GM20431 (cell line): ENCODE measurements around the gene TESK2.

Experiments used
- in situ Hi-C: fragments of 300-500 bp; cut with MseI, MboI; formaldehyde crosslinking; loops from one replicate; pipeline ENCODE4 v1.15.0; 2020; ENCODE audit warnings: low sequenced_read_pairs; ENCODE audit not compliant: unreplicated experiment

Gene TESK2

DNA sequence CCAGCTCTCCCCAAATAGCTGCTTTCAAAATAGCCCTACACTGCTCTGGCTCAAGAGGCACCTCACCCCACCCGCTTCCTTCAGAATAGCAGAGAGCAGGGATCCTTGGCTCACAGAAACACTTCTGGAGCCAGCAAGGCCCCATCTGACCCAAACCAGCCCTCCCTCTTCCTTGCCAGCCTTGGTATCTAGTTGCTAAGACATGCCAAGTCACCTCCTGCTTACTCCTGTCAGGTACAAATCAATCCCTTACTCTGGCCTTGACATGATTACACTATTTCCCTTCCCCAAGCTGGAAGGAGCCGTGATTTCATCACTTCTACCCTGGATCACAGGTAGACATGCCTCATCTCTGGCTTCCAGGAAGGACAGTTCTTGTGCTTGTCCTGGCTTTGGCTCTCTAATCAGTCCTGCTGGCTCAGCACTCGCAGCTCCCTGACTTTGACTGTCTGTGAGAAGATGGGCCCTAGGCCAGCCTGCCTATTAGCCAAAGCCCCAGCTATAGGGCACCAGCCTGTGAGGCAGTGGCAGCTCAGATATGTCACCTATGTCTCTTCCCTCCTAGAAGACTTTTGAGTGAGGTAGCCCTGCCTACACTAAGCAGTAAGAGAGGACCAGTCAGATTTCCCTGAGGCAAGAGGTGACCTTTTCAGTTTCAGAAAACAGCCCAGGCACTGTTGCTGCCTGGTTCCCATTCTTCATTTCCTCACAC is 141.8 kb downstream of the TESK2 start:
- in situ Hi-C loops, result no loop called here

DNA sequence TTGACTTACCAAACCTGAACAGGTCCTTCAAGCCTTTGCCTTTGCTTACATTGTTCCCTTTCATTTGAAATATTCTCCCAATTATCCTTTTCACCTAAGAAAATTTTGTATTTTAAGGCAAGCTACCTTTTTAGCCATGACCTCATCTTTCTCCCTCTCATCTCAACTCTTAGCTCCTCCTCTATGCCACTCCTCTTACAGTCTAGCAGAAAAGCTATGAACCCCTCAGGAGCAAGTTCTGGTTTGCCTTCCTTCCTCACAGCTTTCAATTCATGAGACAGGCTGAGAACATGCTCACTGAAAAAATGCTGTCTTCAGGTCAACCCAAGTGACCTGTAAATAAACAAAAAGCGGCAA is 142.4 kb downstream of the TESK2 start:
- in situ Hi-C loops, result no loop called here

DNA sequence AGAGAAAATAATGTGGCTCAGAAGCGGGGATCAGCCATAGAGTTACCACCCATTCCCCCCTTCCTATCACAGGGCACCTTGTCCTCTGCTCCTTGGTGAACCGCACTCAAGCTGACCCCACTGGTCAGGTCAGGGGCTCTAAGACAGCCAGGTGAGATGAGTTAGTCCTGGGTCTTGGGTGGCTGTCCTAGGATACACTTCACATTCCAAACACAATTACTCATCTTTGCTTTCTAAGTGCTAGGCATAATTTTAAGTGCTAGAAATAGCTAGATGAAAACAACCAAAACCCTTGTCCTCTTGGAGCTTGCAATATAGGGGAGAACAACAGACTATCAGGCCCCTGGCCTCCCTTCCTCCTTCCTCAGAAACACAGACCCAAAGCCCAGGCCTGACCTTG is 142.9 kb downstream of the TESK2 start:
- in situ Hi-C loops, result no loop called here

DNA sequence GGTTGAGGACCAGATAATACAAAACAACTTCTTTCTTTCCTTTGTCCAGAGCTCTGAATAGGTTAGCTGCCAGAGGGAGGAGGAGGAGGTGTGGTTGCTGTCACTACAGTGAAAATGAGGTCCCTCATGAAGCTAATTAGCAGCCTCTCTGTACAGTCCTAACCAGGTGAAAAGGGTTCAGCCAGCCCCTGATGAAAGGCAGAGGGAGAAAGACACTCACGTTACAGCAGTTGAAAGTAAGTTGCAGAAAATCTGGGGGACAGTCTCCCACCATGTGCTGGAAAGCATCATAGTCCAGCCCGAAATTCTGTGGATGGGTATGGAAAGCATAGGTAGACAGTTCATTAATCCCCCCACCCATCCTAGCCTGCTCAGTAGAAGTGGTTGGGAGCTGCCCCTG is 144.5 kb downstream of the TESK2 start:
- in situ Hi-C loops, result no loop called here

DNA sequence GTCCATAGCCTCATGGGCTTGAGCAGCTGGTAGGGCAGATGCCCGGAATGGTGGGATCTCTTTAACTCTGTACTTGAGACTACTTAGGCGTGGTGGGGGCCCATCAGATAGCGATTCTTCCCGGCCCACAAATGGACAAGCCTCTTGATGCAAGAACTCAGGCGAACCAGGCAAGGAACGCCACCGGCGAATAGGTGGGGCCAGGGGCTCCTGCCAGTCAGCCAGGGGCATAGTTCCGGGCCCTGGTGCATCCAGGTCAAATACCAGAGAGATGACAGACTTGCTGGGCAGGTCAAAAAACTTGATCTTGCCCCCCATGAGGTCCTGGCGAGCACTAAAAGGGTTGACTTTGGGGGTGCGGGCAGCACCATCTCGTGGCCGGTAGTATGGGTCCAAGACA is 145.9 kb downstream of the TESK2 start:
- in situ Hi-C loops, result no loop called here

DNA sequence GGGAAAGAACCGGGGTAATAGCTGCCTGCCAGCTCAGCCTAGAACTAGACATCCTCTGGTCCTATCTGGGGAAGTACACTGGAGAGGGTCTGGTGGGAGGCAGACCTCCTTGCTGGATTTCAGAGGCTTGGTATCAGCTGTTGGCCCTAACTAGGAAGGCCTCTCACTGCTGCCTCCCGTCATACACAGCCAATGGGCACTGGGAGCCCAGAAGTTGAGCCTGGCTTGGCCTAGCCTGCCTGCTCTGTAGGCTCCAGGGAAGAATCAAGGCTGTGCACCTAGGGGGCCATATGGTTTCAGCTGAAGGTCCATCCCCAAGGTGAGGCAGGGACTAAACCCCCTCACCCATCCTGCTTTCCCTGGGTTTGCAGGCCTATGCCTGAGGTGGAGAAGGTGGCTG is 146.5 kb downstream of the TESK2 start:
- in situ Hi-C loops, result no loop called here

DNA sequence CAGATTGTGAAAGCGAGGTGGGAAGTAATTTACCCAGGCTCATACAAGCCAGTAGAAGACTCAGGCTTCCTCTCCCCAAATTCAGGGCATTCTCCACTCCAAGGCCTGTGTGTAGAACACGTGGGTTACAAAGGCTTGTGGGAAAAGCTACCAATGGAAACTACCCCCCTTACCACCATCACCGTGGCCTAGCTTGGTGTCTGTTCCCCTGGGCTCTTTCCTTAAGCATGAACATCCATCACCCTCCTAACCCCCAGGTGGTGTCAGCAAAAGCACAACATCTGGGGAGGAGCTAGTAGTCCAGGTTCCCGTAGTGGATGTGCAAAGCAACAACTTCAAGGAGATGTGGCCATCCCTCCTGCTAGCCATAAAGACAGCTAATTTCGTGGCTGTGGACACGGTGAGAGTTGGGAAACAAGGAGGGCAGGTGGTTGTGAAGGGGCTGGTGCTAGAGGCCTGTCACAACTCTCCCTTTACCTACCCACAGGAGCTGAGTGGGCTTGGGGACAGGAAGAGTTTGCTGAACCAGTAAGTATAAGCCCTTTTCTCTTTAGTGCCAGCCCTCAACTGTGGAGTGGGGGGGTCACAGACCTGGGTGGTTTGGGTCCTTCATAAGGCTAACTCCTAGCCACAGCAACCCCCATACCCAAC is 150.0 kb downstream of the TESK2 start:
- in situ Hi-C loops, result no loop called here

DNA sequence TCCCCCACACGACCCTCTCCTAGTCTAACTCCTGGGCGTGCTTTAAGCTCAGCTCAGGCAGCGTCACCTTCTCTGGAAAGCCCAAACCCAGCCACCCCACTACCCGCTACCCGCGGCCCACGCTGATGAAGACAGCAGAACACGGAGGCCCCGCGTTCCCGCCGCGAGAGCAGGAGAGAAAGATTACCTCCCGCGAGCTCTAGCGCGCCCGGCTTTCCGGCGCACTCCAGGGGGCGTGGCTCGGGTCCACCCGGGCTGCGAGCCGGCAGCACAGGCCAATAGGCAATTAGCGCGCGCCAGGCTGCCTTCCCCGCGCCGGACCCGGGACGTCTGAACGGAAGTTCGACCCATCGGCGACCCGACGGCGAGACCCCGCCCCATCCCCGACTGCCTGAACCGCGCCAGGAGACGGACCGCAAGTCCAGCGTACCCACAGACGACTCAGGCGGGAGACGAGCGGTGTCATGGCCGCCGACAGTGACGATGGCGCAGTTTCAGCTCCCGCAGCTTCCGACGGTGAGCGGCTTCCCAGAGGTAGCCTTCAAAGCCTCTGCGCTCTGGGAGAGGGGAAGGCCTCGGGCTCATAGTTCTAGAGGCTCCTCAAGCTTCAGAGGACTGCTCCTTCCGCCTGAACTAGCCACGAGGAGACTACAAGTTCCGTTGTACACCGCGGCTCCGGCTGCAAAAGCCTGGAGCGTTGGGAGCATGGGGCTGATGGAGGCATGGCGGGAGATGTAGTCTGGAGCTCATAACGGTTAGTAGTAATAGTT is 151.0 kb downstream of the TESK2 start, which contains the start of the genes MUTYH and TOE1:
Gene MUTYH (minus strand): TSS at position 652 of the 770 bp plus-strand sequence. CDS start 5,935 bp downstream, outside the sequence.
Gene TOE1 (plus strand): TSS at position 382 of the 770 bp plus-strand sequence. CDS start 83 bp downstream, at position 465.
- in situ Hi-C loops, result no loop called here

DNA sequence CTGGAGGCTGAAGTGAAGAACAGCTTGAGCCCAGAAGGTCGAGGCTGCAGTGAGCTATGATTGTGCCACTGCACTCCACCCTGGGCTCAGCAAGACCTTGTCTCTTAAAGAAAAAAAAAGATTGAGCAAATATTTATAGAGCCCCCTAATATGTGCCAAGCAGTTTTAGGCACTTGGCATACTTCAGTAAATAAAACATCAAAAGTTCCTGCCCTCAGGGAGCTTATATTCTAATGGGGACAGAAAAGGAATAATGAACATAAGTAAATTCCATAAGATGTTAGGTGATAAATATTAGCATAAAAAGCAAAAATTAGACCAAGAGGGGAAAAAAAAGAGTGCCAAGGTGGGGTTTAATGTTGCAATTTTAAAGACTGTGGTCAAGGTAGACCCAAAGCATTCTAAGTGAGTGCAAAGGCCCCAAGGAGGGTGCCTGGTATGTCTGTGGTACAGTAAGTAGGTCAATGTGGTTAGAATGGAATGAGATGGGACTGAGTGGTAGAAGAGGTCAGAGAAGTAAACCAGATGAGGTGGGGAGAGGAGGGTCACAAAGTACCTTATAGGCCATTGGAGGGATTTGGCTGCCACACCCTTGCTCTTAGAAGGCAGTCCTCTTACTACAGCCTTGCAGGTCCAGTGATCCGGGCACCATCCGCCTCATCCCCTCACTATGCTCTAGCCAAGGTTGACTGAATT is 153.2 kb downstream of the TESK2 start:
- in situ Hi-C loops, result no loop called here

DNA sequence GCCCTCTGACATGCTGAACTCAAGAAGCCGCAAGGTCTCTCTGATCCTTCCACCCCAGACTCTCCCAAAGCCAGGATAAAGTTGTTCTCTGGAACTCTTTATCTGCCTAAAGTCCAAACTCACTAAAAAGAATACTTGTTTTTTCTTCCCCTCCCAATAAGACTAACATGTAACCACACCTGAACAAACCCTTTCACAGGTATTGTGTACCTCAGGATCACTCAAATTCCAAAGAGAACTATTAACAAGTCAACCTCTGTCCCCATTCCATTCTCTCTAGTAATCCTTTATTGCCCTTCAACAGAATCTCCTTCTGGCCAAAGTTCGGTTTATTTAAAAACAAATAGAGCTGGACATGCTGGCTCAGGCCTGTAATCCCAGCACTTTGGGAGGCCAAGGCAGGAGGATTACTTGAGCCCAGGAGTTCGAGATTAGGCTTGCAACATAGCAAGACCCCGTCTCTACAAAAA is 155.1 kb downstream of the TESK2 start:
- in situ Hi-C loops, result no loop called here

DNA sequence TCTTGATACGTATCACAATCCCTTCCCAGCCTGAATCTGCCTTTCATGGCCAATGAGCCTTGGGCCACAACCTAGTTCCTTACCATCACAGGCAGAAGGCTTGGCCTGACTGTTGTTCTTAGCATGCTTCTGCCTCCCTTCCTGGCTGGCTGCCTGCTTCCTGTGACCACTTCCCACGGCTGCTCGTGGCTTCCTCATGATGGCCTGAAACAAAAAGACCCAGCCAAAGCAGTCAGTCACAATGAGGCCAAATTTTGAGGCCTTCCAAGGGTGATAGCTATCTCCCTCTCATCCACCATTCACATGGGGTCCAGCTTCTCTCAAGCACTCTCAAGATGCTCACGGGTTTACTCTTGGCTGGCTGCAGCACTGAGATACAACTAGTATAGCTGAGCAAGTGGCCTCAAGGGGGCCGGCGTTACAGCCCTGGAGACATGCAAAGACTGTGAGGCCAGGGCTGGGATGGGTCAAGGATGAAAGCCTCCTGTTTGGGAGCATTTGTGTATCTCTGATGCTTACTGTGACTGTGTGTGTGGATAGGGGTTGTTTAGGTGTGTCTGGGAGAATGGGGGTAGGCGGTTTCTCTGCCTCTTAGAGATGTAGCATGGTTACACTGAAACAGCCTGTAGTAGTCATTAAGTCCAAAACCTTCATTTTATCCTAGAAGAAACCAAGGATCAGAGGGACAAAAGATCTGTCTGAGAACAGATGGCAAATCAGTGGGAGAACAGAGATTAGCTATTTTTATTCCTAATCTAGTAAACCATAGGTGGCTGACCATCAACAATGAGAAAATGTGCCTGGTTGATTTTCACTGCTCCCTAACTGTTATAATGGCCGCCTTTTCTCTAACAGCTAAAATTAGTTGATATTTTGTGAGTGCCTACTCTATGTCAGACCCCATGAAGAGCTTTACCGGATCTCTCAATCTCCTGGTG is 156.4 kb downstream of the TESK2 start:
- in situ Hi-C loops, result no loop called here

DNA sequence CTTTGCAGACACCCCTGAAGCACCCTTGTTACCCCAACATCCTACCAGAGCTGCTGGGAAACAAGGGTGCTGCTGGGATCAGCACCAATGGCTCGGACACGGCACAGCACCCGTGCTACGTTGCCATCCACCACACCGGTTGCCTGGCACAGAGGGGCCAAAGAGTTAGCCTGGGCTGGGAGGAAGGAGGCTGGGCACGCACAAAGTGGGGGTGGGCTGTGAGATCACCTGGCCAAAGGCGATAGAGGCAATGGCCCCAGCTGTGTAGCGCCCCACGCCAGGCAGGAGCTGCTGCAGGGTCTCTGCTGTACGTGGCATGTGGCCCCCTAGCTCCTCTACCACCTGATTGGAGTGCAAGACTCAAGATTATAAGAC is 158.6 kb downstream of the TESK2 start:
- in situ Hi-C loops, result no loop called here

DNA sequence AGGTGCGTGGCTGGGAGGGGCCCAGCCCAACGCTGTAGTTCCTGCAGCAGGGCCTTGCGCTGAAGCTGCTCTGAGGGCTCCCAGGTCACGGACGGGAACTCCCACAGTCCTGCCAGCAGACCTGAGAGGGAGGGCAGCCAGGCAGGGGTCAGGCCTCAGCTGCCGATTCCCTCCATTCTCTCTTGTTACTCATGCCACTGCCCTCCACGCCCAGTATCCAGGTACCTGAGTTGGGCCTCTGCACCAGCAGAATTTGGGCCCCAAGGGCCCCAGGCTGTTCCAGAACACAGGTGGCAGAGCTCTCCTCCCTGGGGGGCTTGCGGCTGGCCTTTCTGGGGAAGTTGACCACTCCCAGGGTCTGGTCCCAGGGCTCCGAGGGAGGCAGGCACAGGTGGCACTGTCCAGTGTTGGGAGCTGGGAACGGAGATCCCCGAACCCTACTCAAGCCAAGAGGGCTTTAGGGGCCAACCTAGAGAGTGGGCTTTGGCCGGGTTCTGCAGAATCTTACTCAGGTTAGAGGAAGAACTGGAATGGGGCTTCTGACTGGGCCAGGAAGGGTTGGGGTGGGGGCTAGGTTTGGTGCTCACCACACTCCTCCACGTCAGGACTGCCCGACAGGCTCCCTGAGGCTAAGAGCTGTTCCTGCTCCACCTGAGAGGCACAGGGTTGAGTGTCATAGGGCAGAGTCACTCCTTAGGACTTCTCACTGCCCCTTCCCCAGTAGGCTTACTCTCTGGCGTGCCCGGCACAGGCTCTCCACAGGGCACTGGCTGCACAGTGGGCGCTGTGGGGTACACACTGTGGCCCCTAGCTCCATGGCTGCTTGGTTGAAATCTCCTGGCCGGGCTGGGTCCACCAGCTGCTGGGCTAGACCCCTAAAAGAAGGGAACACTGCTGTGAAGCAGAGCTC is 159.3 kb downstream of the TESK2 start:
- in situ Hi-C loops, result no loop called here

DNA sequence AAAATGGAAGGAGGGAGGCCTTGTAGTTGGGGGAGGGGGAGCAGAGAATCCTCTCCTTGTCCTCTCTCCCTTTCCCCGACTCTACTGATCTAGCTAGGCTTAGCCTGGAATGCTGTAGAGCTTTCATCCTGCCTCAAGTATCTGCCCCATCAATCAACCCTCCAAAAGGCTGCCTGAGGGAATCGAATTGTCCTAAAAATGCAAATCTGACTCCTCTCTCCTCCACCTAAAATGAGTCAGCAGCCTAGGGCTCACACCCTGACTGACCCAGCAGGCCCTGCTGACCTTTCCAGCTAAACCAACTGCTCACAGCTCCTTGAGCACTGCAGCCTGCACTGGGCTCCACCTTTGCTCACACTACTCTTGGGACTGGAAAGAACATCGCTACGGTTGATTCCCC is 161.5 kb downstream of the TESK2 start:
- in situ Hi-C loops, result no loop called here

DNA sequence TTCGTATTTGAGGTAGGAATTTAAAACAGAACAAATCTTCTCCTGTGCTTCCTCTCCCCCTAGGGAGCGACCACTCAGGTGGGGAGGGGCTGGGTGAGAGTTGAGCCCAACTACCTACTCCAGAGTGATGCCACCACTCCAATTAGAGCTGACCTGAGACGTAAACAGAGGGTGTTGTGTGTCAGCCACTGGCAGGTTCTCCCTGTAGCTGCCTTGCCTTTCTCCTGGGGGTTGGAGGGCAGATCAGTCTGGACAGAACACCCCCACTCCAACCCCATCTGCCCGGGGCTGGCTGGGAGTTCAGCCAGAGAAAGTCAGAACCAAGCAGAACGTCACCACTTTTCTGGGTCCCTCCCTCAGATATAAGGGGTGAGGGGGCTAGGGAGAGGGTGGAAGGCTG is 162.3 kb downstream of the TESK2 start:
- in situ Hi-C loops, result no loop called here

DNA sequence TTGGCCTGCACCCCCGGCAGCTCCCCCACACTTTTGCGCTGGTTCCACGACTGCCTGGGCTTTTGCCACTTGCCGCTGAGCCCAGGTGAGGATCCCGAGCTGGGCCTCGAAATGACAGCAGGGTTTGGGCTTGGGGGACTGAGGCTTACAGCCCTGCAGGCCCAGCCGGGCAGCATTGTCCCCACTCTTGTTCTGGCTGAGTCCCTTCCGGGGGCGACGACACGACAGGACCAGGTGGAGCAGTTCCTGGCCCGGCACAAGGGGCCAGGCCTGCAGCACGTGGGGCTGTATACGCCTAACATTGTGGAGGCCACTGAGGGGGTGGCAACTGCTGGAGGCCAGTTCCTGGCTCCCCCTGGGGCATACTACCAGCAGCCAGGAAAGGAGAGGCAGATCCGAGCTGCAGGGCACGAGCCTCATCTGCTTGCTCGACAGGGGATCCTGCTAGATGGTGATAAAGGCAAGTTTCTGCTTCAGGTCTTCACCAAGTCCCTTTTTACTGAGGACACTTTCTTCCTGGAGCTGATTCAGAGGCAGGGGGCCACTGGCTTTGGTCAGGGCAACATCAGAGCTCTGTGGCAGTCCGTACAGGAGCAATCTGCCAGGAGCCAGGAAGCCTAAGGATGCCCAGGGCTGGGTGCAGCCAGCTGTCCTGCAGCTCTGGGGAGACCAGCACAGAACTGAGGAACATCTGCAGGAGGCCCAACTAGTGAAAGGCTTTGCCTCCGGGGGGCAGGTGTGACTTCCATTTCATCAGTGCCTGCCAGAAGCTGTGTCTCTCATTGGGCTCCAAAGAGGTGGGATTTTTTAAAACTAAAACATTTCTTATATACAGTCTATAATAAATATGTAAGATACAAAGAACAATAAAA is 163.1 kb downstream of the TESK2 start:
- in situ Hi-C loops, result no loop called here
